Liver (tissue), 3 donors: ENCODE data around the gene ATAT1.

Source experiments
- ATF3 ChIP-seq: IDR thresholded peaks from 2 replicates; pipeline ENCODE4 v1.6.1; 2016; ENCODE audit warnings: antibody characterized with exemption
- CTCF ChIP-seq: fragments of 150-350 bp; IDR thresholded peaks from 2 replicates; pipeline ENCODE4 v1.5.1; 2017; ENCODE audit warnings: improper control_type of control experiment, low read depth, low read length; ENCODE audit not compliant: missing input control
- FOXA1 ChIP-seq: IDR thresholded peaks from 2 replicates; pipeline ENCODE4 v1.6.1; 2016; ENCODE audit warnings: antibody characterized with exemption
- NR2F2 ChIP-seq: IDR thresholded peaks from 2 replicates; pipeline ENCODE4 v1.6.1; 2016; ENCODE audit warnings: antibody characterized with exemption
- ZBTB33 ChIP-seq: IDR thresholded peaks from 2 replicates; pipeline ENCODE4 v1.6.1; 2016; ENCODE audit warnings: antibody characterized with exemption
- donor health status: healthy.
- donor health status: healthy.

DNA sequence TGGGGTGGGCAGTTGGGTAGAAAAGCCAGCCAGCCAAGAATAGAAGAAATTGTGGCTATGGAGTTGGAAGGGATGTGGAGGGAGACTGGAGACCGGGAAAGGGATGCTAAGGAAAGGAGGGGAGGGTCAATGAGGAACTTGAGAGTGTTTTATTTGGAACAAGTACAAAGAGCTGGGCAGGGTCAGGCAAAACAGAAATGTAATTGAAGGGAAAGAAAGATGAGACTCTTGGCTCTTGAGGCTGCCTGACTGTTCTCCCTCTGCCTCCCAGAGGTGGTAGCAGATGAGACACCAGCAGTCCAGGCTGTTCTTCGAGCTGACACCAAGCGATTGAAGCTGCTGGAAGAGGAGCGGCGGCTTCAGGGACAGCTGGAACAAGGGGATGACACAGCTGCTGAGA lies 42.8 kb upstream of the ATAT1 start:
- no peak for TF ChIP-seq CTCF
- no peak for TF ChIP-seq NR2F2
- no peak for TF ChIP-seq ZBTB33
- TF ChIP-seq ATF3: no peak
- no peak for TF ChIP-seq FOXA1
